HK-2 (cell line): ENCODE measurements around the gene LAMTOR3.
"Not testable (repeated sequence)": the region's sequence is repeated elsewhere in the genome, so short reads cannot be mapped to it uniquely, and the experiment has no call there.

Experiments
- DNase-seq: peaks from one replicate; pipeline ENCODE4 v3.0.0-alpha.2; 2018; ENCODE audit not compliant: unreplicated experiment

Gene LAMTOR3

GRCh38 chr4:99830051-99830450, 64.2 kb downstream of the LAMTOR3 start:
- not testable (repeated sequence) for DNase-seq

- no peak for DNase-seq
Measured at GRCh38 chr4:99828477-99828876, 65.8 kb downstream of the LAMTOR3 start.
